Daoy (cell line): ENCODE measurements around the gene RPS6KA5. TPM values are rescaled to one million over a fixed set of nuclear protein-coding genes. Genes with fewer than 3 reads are reported as not detected.
A peak's percentile ranks its signal among the peaks of the same experiment; 100 is the strongest.
"Not testable (repeated sequence)": the region's sequence is repeated elsewhere in the genome, so short reads cannot be mapped to it uniquely, and the experiment has no call there.

Experiments
- DNase-seq: peaks from one replicate; pipeline ENCODE4 v3.0.0-alpha.2; 2015; ENCODE audit warnings: low read depth
- total RNA-seq: library from RNA; depleted of rRNA; stranded (reverse); fragments of >200 nt; shearing (Covaris generic); gene quantifications from 2 replicates; pipeline ENCODE4 v1.2.3, GENCODE V29; 2014

RPS6KA5 gene
- total RNA-seq, 1 experiment from 2014 or later: 2.7 TPM

DNA sequence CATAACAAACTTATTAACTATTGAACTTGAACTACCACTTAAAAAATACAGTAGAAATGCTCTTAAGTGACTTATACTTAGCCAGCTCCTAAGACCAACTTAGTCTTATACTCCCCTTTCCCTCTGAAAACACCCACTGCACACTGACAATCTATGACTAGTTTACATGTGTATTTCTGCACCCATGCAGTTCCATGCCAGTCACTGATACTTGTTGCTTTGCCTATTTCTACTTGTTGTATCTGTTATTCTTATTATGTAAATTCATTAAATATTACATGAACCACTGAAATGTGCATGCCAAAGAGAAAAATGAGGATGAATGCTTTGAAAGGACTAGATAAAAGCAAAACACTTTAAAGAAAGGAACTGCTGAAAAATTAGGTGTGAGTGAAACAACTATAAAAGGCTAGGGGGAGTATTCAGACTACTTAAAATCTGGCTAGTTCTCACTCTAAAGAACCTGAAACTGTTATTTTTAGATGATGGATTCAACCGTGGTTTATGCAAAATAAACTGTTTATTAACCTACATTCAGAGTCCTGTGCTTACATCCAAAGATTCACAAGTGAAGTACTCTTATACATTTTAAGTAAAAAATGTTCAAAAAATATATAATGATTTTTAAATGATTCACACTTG, 74.7 kb downstream of the RPS6KA5 start:
- DNase-seq: no peak

- DNase-seq: no peak
These were observed 76.9 kb downstream of the RPS6KA5 start for GRCh38 chr14:90983560-90983959.

DNA sequence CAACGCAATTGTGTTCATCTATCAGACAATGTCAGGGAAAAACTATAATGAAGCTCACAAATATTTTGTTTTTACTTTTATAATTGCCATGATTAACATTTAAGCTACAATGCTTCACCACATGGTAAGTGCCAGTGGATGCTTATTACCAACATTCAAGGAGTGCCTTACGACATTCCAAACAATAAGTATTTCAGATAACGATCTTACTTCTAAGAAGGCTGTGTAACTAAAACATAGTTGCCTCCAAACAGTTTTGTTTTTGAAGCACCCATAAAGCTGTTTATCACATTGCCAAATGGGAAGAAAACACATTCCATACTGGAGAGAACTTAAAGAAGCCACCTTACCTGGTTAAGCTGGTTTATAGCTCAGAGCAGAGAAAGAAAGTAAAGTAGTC, 78.8 kb downstream of the RPS6KA5 start:
- DNase-seq: no peak

DNA sequence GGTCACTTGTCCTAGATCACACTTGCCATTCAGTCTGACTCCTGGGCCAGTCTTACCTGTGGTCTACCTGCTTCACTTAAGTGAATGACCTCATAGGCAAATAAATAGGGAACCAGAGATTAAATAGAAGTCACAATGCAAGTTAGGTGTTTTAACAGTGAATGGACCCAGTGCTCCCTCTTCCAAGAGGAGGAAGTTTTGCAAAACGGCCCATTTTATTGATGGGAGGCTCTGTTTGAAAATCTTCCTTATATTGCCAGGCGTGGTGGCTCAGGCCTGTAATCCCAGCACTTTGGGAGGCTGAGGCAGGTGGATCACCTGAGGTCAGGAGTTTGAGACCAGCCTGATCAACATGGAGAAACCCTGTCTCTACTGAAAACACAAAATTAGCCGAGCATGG, 79.8 kb downstream of the RPS6KA5 start:
- not testable (repeated sequence) for DNase-seq

DNA sequence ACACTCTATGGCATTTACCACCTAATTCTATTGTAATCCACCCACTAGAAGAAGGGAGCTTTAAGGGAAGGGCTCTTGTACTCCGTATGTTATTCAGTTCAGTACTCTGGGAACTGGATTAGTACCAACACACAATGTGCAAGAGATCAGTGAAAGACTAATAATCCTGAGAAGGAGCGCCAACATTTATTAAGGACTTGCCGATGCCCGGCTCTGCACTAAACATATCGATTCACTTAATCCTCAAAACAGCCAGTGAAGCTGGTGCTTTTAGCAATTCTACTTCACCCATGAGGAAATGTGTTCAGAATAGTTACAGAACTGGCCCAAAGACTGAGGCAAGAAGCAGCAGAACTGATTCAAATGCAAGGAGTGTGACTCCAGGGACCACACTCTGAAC, 80.9 kb downstream of the RPS6KA5 start:
- no peak for DNase-seq

DNA sequence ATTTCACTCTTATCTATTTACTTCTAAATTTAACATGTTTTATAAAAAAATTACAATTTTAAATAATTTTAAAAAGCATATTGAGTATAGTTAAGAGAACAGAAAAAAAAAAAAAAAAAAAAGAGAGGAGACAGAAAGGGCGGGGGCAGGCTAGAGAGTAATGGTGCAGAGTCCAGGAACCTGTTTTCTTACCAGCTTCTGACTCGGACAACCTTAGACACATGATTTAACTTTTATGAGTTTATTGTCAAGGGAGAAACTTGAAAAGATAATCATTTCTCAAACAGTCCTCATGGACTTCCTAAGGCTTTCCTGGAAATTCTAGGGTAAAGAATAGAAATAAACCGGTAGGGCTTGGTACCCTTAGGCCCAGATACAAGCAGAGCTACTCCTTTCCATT, 84.3 kb downstream of the RPS6KA5 start:
- no peak for DNase-seq

GRCh38 chr14:90971687-90972086, 88.8 kb downstream of the RPS6KA5 start:
- DNase-seq: no peak

- DNase-seq: peak; percentile 26
These were observed 90.3 kb downstream of the RPS6KA5 start for GRCh38 chr14:90970167-90970600.

GRCh38 chr14:90969531-90970166, 90.8 kb downstream of the RPS6KA5 start:
- DNase-seq: peak; percentile 3

DNA sequence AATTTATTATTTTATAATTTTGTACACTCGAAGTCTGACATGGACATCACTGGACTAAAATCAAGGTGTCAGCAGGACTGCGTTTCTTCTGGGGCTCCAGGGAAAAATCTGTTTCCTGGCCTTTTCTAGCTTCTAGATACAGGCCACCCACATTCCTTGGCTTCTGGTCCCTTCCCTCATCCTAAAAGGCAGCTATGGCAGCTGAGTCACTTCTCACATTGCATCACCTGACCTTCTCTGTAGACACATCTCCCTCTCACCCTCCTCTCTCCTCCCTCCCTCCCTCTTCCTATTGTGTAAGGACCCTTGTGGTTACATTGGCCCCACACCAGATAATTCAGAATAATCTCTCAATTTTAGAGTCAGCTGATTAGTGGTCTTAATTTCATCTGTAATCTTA, 92.4 kb downstream of the RPS6KA5 start:
- peak; percentile 9 for DNase-seq

- no peak for DNase-seq
These were observed 93.9 kb downstream of the RPS6KA5 start for GRCh38 chr14:90966493-90966892.

DNA sequence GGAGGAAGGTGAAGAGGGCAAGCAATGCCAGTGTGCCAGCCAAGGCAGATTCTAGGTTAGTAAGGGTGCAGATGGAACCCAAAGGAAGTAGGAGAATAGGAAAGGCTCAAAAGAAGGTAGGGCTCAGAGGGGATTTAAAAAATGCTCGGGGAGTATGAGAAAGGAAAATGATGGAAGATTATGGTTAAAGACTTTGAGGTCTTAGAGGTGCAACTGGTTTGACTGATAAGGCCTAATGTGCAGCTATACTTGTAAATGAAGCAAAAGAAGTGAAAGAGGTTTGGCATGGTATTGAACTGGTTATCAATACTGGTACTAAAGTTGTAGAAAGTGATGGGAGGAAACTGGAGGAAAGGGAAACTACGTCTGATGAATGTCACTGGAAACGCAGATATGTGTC, 94.7 kb downstream of the RPS6KA5 start:
- no peak for DNase-seq

DNA sequence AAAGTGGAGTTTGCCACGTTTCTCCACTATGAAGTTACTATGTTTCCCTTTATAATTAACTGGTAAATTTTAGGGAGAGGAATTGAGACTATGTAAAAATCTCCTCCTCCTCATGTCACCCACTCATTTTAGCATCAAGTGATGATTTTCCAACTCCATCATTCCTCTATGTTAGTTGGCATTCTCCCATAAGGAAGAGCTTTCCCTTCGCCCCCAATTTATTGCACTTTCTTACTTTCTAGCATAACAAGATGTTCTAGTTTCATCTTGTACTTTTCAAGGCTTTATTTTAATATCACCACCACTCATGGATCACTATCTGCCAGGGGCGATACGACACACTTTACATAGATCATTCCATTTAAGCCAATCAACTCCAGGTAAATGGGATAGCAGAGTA, 97.1 kb downstream of the RPS6KA5 start:
- DNase-seq: no peak

DNA sequence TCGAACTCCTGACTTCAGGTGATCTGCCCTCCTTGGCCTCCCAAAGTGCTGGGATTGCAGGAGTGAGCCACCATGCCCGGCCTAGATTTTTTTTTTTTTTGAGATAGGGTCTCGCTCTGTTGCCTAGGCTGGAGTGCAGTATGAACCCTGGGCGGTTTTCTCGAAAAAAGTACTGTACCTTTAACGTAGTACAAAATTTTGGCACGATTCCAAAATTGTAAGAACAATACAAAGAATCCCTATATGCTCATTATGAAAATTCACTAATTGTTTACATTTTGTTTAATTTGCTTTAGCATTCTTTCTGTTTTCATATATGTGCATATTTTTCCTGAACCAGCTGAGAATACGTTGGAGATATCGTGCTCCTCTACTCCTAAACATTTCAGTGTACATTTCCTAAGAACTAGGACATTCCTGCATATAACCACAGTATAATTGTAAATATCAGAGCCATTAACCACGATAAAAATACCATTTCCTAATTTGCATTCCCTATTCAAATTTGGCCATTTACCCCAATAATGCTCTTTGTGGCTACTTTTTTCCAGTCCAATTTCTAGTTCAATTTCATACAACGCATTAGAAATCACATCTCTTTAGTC, 97.8 kb downstream of the RPS6KA5 start:
- DNase-seq: no peak

DNA sequence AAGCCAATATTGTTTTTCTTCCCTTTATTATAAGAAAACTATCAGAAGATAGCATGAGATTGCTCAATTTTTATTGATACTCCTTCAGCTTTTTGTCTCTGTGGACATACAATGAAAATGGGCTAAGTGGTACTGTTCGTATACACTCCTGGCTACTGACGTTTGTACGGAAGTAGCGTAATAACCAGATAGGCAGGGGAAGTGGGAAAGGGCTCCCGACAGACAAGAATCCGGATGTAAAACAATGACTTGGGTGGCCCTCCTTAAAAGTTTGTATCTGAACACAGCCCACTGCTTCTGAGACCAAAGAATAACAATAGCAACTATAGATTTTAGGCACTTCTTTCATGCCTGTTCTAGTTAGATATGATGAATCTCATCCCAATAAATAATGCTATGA, 99.6 kb downstream of the RPS6KA5 start:
- no peak for DNase-seq

GRCh38 chr14:90959344-90959743, 101.1 kb downstream of the RPS6KA5 start:
- no peak for DNase-seq

- DNase-seq: no peak
These were observed 104.2 kb downstream of the RPS6KA5 start for GRCh38 chr14:90956273-90956672.

- DNase-seq: not testable (repeated sequence)
These were observed 106.8 kb downstream of the RPS6KA5 start for GRCh38 chr14:90953643-90954042.

- no peak for DNase-seq
These were observed 117.1 kb downstream of the RPS6KA5 start for GRCh38 chr14:90943367-90943766.

GRCh38 chr14:90942511-90942910, 117.9 kb downstream of the RPS6KA5 start:
- DNase-seq: no peak

- no peak for DNase-seq
These were observed 118.7 kb downstream of the RPS6KA5 start for GRCh38 chr14:90941706-90942105.

- no peak for DNase-seq
These were observed 120.0 kb downstream of the RPS6KA5 start for GRCh38 chr14:90940318-90940962.
